ENCODE data around the gene RFTN2.

Gene RFTN2

DNA sequence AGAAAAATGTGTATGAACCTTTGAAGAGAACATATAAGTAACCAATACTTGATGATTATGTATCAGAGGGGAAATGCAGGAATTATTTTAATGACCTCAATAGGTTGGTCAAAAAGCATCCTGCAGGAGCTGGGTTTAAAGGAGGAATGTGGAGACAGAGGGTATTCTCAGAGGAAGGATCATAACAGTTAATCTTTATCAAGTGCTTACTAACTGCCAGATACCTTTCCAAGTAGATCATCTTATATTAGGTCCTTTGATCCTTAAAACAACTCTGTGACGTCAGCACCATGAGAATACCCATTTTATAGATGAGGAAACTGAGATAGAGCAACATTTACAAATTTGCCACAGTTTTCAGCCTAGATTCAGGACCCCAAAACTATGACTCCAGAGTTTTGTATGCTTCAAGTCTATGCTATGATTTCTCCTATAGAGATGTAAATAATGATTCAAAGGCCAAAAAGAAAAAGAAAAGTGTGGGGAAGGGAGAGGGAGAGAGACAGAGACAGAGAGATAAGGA, 3.0 kb downstream of the RFTN2 start:
- H3K4me1 ChIP-seq (ENCODE audit: insufficient read depth, insufficient read length) = peaks cover 5% of the 10 kb centered on the region
- no peaks in the 10 kb centered on the region for H3K36me3 ChIP-seq (ENCODE audit: insufficient read depth, insufficient read length, low read length)
- H3K27me3 ChIP-seq (ENCODE audit: insufficient read depth, insufficient read length) = no peaks in the 10 kb centered on the region
- H3K9ac ChIP-seq (ENCODE audit: insufficient read length, low read depth) = no peak overlapping the region
- no peak overlapping the region for H3K4me3 ChIP-seq (ENCODE audit: insufficient read length, low read depth)
- no peaks in the 10 kb centered on the region; the same call in 1 of the 2 replicates for H3K9me3 ChIP-seq (ENCODE audit: insufficient read depth, low read length)
- DNase-seq (ENCODE audit: low read depth, low spot score) = no peak
- TF ChIP-seq SUZ12 (IDR thresholded peaks at IDR 0.05; ENCODE audit: extremely low read depth, insufficient read depth, insufficient read length) = no peak
- no peak for TF ChIP-seq YY1 (IDR thresholded peaks at IDR 0.05; ENCODE audit: insufficient read depth, insufficient read length)
- no peak for TF ChIP-seq ZNF274 (IDR thresholded peaks at IDR 0.05; ENCODE audit: low read depth, low read length)

DNA sequence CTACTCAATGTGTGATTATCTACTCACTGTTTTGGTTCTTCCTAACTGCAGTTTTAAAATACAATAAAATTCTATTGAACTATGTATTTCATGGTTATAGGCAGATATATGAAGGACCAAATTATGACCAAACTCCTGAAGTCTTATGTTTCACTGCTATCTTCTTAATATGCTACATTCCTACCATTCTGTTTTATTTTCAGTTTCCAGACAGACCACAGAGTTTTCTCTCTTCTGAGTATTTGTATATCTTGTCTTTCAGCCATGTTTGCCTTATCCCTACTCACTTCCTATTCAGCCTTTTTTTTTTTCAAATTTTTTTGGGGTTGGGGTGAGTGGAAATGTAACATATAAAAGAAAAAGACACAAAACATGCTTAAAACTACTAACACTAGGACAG, 6.3 kb downstream of the RFTN2 start:
- Histone ChIP-seq H3K4me3 (ENCODE audit: insufficient read length, low read depth) (no peak overlapping the region), H3K36me3 (ENCODE audit: insufficient read depth, insufficient read length, low read length) (no peaks in the 10 kb centered on the region), H3K27me3 (ENCODE audit: insufficient read depth, insufficient read length) (no peaks in the 10 kb centered on the region), H3K9ac (ENCODE audit: insufficient read length, low read depth) (no peak overlapping the region), H3K4me1 (ENCODE audit: insufficient read depth, insufficient read length) (peaks cover 5% of the 10 kb centered on the region), H3K9me3 (ENCODE audit: insufficient read depth, low read length) (peaks cover 16% of the 10 kb centered on the region)
- TF ChIP-seq SUZ12 (IDR thresholded peaks at IDR 0.05; ENCODE audit: extremely low read depth, insufficient read depth, insufficient read length) = no peak
- TF ChIP-seq ZNF274 (IDR thresholded peaks at IDR 0.05; ENCODE audit: low read depth, low read length) = no peak
- no peak for TF ChIP-seq YY1 (IDR thresholded peaks at IDR 0.05; ENCODE audit: insufficient read depth, insufficient read length)
- DNase-seq (ENCODE audit: low read depth, low spot score) = no peak

DNA sequence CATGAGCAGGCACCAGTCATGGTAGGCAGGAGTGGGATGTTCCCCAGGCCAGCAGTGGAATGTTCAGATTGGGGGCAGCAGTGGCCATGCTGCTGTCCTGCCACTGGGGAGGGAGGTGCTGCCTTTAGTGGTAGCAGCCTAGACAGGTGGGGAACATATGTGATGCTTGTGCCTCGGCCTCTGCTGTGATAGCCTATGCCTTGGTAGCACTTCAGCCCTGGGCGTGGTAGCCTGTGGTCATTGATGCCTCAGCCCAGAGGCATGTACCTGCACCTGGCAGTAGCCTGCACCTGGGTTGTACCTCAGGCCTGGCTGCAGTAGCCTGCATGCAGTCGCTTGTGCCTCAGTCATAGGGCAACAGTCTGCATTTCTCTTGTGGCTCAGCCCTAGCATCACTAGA, 7.1 kb downstream of the RFTN2 start:
- no peak overlapping the region for H3K4me3 ChIP-seq (ENCODE audit: insufficient read length, low read depth)
- no peak for TF ChIP-seq YY1 (IDR thresholded peaks at IDR 0.05; ENCODE audit: insufficient read depth, insufficient read length)
- TF ChIP-seq ZNF274 (IDR thresholded peaks at IDR 0.05; ENCODE audit: low read depth, low read length) = no peak
- TF ChIP-seq SUZ12 (IDR thresholded peaks at IDR 0.05; ENCODE audit: extremely low read depth, insufficient read depth, insufficient read length) = no peak
- H3K9ac ChIP-seq (ENCODE audit: insufficient read length, low read depth) = no peak overlapping the region
- H3K4me1 ChIP-seq (ENCODE audit: insufficient read depth, insufficient read length) = peaks cover 5% of the 10 kb centered on the region
- DNase-seq (ENCODE audit: low read depth, low spot score) = no peak
- no peaks in the 10 kb centered on the region for H3K36me3 ChIP-seq (ENCODE audit: insufficient read depth, insufficient read length, low read length)
- H3K9me3 ChIP-seq (ENCODE audit: insufficient read depth, low read length) = peaks cover 16% of the 10 kb centered on the region
- no peaks in the 10 kb centered on the region for H3K27me3 ChIP-seq (ENCODE audit: insufficient read depth, insufficient read length)

DNA sequence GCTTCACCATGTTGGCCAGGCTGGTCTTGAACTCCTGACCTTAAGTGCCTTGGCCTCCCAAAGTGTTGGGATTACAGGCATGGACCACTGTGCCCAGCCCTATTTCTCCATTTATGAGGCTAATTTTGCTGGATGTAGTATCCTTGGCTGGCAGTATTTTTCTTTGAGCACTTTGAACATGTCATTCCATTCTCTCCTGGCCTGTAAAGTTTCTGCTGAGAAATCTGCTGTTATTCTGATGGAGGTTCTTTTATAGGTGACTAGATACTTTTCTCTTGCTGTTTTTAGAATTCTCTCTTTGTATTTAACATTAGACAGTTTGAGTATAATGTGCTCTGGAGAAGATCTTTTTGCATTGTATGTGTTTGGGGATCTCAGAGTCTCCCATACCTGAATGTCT, 9.1 kb downstream of the RFTN2 start:
- Histone ChIP-seq H3K4me1 (ENCODE audit: insufficient read depth, insufficient read length) (peaks cover 5% of the 10 kb centered on the region), H3K9ac (ENCODE audit: insufficient read length, low read depth) (no peak overlapping the region), H3K4me3 (ENCODE audit: insufficient read length, low read depth) (no peak overlapping the region), H3K27me3 (ENCODE audit: insufficient read depth, insufficient read length) (no peaks in the 10 kb centered on the region), H3K9me3 (ENCODE audit: insufficient read depth, low read length) (peaks cover 16% of the 10 kb centered on the region), H3K36me3 (ENCODE audit: insufficient read depth, insufficient read length, low read length) (no peaks in the 10 kb centered on the region)
- TF ChIP-seq ZNF274 (IDR thresholded peaks at IDR 0.05; ENCODE audit: low read depth, low read length) (no peak), SUZ12 (IDR thresholded peaks at IDR 0.05; ENCODE audit: extremely low read depth, insufficient read depth, insufficient read length) (no peak), YY1 (IDR thresholded peaks at IDR 0.05; ENCODE audit: insufficient read depth, insufficient read length) (no peak)
- DNase-seq (ENCODE audit: low read depth, low spot score) = no peak

DNA sequence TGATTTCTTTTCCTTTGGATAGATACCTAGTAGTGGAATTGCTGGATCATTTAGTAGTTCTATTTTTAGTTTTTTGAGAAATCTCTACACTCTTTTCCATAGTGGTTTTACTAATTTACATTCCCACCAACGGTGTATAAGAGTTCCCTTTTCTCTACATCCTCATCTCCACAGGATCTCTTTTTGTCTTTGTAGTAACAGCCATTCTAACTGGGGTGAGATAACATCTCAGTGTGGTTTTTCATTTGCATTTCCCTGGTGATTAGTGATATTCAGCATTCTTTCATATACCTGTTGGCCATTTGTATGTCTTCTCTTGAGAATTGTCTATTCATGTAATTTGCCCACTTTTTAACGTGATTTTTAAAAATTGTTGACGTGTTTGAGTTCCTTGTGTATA, 13.8 kb downstream of the RFTN2 start:
- TF ChIP-seq YY1 (IDR thresholded peaks at IDR 0.05; ENCODE audit: insufficient read depth, insufficient read length) = no peak
- no peak for TF ChIP-seq SUZ12 (IDR thresholded peaks at IDR 0.05; ENCODE audit: extremely low read depth, insufficient read depth, insufficient read length)
- no peak for TF ChIP-seq ZNF274 (IDR thresholded peaks at IDR 0.05; ENCODE audit: low read depth, low read length)
- H3K4me3 ChIP-seq (ENCODE audit: insufficient read length, low read depth) = no peak overlapping the region
- H3K36me3 ChIP-seq (ENCODE audit: insufficient read depth, insufficient read length, low read length) = no peaks in the 10 kb centered on the region
- H3K27me3 ChIP-seq (ENCODE audit: insufficient read depth, insufficient read length) = no peaks in the 10 kb centered on the region
- peaks cover 17% of the 10 kb centered on the region for H3K9me3 ChIP-seq (ENCODE audit: insufficient read depth, low read length)
- H3K4me1 ChIP-seq (ENCODE audit: insufficient read depth, insufficient read length) = no peaks in the 10 kb centered on the region
- H3K9ac ChIP-seq (ENCODE audit: insufficient read length, low read depth) = no peak overlapping the region
- no peak for DNase-seq (ENCODE audit: low read depth, low spot score)

DNA sequence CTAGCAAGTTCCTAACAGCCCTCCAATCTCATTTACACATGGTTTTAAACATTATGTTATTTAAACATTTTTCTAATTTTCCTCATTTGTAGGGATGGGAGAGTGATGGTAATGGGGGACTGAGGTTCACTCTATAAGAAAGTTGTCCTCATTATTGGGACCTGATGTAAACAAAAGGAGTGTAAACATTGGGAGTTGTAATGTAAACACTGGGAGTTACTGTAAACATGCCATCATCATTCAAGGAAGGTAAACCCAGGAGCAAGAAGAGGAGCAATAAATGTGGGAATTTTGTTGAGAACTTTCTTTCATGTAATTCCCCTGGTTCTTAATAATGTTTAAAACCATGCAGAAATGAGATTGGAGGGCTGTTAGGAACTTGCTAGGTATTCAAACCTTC, 17.8 kb downstream of the RFTN2 start:
- Histone ChIP-seq H3K27me3 (ENCODE audit: insufficient read depth, insufficient read length) (no peaks in the 10 kb centered on the region), H3K4me1 (ENCODE audit: insufficient read depth, insufficient read length) (no peaks in the 10 kb centered on the region), H3K9me3 (ENCODE audit: insufficient read depth, low read length) (0 out of 2 replicates have a peak, but pooled peaks cover 5% of the 10 kb centered on the region), H3K4me3 (ENCODE audit: insufficient read length, low read depth) (no peak overlapping the region), H3K36me3 (ENCODE audit: insufficient read depth, insufficient read length, low read length) (no peaks in the 10 kb centered on the region), H3K9ac (ENCODE audit: insufficient read length, low read depth) (no peak overlapping the region)
- no peak for TF ChIP-seq YY1 (IDR thresholded peaks at IDR 0.05; ENCODE audit: insufficient read depth, insufficient read length)
- TF ChIP-seq SUZ12 (IDR thresholded peaks at IDR 0.05; ENCODE audit: extremely low read depth, insufficient read depth, insufficient read length) = no peak
- no peak for TF ChIP-seq ZNF274 (IDR thresholded peaks at IDR 0.05; ENCODE audit: low read depth, low read length)
- no peak for DNase-seq (ENCODE audit: low read depth, low spot score)

DNA sequence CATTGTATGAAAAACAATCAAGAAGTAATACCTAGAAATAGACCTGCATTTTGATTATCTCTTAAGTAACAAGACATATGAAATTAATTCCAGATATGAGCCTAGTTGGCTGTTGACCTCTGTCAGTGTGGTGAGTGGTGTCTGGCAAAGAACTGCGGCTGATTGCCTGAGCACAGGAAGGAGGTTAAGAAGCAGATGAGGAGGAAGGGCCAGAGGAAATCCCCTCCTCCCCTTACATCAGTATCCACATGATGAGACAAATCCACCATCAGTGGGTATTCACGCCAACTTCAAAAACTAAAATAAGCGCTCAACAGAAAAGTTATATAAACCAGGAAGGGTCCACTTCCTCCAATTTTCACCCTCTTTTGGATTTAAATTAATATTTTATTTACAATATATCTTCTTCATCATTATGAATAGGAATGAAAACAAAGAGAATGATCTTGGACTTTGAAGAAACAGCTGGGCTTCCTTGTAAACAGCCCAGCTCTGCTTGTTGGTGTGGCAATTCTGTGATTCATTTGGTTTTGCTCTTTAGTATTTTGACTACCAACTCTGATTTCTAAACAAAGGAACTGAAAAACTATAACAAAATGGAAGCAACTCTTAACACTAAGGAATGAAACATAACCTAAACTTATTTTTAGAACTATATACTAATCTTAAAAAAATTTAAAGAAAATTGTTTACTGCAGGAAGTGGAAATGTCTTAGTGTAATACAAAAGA, 27.3 kb downstream of the RFTN2 start:
- no peaks in the 10 kb centered on the region for H3K27me3 ChIP-seq (ENCODE audit: insufficient read depth, insufficient read length)
- H3K9me3 ChIP-seq (ENCODE audit: insufficient read depth, low read length) = no peaks in the 10 kb centered on the region
- no peak for DNase-seq (ENCODE audit: low read depth, low spot score)
- no peaks in the 10 kb centered on the region for H3K36me3 ChIP-seq (ENCODE audit: insufficient read depth, insufficient read length, low read length)
- no peak overlapping the region for H3K9ac ChIP-seq (ENCODE audit: insufficient read length, low read depth)
- TF ChIP-seq SUZ12 (IDR thresholded peaks at IDR 0.05; ENCODE audit: extremely low read depth, insufficient read depth, insufficient read length) = no peak
- no peak for TF ChIP-seq YY1 (IDR thresholded peaks at IDR 0.05; ENCODE audit: insufficient read depth, insufficient read length)
- no peak for TF ChIP-seq ZNF274 (IDR thresholded peaks at IDR 0.05; ENCODE audit: low read depth, low read length)
- no peaks in the 10 kb centered on the region for H3K4me1 ChIP-seq (ENCODE audit: insufficient read depth, insufficient read length)
- no peak overlapping the region for H3K4me3 ChIP-seq (ENCODE audit: insufficient read length, low read depth)
